SKM-1 treated with dmso at 0.1 percent for 144 hours (cell line): ENCODE data around the gene TSPAN11.
"Not testable (repeated sequence)": the region's sequence is repeated elsewhere in the genome, so short reads cannot be mapped to it uniquely, and the experiment has no call there.

Experiments used
- DNase-seq: peaks from one replicate; lab custom pipeline; 2025; ENCODE audit not compliant: unreplicated experiment; lab: John Stamatoyannopoulos, UW

TSPAN11 gene

DNA sequence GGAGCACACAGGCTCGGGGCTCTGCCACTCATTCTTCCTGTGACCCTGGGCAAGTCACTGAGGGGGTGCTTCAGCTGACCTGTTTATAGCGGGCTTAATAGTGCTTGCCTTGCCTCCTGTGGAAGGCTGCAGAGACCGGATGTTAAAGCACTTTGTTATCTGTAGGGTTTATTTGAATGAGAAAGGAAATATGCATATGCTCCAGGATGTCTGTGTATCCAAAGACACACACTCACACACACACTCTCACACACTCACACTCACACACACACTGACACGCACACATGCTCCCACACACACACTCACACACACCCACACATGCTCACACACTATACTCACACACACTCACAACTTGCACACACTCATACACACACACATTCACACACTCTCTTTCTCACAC is 91.0 kb downstream of the TSPAN11 start:
- DNase-seq, result no peak

- no peak for DNase-seq
Measured at GRCh38 chr12:31018106-31018789, 91.7 kb downstream of the TSPAN11 start.

DNA sequence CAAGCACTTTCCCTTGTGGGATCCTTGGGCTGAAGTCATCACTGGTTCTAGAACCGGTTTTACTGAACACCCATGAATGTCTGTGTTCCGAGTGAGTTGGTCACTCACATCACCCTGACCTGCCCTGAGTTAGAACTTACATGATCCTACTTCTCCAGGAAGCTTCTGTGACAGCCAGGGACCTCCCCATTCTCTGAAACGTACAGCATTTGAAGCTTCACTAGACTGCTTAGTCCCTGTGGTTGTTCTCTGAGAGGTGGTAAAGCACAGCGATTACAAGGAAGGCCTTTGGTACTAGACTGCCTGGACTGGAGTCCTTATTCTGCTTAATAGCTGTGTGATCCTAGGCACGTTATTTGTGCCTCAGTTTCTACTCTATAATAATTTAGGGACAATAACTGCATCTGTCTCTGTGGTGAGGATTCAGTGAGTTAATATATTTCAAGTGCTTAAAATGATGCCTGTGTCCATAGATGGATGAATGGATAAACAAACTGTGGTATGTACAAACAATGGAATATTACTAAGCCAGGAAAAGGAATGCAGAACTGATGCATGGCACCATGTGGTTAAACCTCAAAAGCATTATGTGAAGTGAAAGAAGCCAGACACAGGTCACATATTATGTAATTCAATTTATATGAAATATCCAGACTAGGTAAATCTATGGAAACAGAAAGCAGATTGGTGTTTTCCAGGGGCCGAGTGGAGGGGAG is 92.4 kb downstream of the TSPAN11 start:
- DNase-seq, result no peak

GRCh38 chr12:31019561-31019960 is 93.0 kb downstream of the TSPAN11 start:
- DNase-seq, result no peak

GRCh38 chr12:31019976-31020375 is 93.4 kb downstream of the TSPAN11 start:
- DNase-seq, result no peak

DNA sequence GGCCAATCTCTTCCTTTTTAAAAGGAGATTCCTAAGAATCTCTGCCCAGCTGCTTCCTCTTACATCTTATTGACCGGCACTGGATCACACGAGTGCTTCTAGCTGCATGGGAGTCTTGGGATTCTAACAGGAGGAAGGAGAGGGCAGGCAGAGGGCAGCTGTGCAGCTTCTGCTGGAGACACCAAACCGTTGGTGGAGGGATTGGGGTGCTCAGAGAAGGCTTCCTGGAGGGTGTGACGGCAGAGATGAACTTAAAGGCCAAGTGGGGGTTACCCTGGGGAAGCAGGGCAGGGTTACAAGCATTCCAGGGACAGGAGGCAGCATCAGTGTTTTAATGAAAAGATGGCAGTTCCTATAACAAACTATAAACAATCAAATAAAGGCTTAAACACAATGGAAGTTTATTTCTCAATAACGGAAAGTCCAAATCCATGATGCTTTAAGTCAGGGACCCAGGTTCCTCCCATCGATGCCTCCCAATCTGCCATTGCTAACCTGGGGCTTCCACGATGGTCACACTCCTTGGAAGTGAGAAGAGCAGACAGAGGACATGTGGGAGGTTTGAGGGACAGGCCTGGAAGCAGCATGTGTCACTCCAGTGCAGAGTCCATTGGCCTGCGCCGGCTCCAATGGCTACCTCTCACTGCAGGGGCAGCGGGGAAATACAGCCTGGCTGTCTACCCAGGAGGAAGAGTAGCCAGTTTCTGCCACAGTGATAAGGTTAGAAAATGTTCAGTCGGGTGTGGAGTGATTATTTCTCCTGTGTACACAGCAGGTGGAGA is 94.0 kb downstream of the TSPAN11 start:
- no peak for DNase-seq

- no peak for DNase-seq
Measured at GRCh38 chr12:31021181-31021580, 94.6 kb downstream of the TSPAN11 start.

DNA sequence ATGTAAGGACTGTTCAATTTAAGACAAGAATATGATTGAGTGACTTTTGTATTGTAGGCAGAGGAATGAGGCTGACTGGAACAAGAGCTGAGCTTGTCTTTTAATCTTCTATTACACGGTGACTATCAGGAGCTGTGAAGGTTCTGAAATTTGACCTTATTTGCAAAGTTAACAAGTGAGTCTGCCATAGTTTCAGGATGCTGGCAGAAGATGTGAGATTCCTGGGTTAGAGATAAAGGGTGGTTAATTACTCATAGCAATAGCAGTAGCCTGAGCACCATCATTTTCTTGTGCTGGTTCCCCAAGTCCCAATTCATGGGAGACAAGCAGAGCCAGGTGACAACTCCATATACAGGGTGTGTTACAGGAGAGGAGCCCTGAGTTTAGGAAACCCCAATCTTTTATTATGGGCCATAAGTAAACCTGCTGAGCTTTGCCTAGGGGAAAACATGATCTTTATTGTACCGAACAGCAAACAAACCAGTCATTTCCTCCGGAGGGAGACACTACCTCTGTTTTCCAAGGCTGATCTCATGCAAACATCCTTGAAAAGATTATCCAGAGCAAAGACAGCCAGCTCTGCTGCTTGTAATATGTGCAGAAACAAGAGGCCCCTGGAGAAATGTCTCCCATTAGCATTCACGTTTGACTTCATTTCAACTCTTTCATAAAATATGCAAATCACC is 95.4 kb downstream of the TSPAN11 start:
- DNase-seq, result no peak

- DNase-seq, result no peak
Measured at GRCh38 chr12:31023271-31023724, 96.8 kb downstream of the TSPAN11 start.

DNA sequence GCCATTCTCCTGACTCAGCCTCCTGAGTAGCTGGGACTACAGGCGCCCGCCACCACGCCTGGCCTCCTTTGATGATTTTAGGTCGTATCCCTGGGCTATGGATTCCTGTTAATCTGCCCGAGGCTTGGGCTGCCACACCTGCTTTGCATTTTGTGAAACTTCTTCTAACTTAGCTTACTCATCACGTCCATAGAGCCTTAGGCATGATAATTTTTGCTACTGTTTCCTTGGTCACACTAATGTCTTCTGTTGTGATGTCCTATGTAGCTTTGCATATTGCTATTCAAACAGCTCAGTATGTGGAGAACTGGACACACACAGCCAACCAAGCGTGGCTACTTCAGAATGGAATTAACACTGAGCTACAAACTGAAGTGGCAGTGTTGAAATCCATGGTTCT is 99.7 kb downstream of the TSPAN11 start:
- DNase-seq, result no peak

DNA sequence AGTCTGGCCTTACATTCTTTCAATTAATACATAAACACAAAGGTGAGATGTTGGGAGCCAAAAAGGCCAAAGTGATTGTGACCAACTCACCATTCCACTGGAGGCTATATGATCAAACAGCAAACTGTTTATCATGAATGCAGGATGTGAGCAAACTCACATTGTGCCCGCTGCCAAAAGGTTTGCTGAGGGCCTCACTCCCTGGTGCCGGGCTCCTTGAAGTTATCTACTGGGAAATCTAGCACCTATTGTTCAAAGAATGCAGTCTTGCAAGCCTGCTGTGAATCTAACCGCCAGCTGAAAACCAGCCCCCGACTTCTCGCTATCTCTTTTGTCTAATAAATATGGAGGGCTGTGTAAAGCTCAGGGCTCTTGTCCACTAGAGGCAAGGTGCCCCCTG is 100.5 kb downstream of the TSPAN11 start:
- not testable (repeated sequence) for DNase-seq

GRCh38 chr12:31029468-31029867 is 102.9 kb downstream of the TSPAN11 start:
- no peak for DNase-seq

- no peak for DNase-seq
Measured at GRCh38 chr12:31029916-31030562, 103.5 kb downstream of the TSPAN11 start.

GRCh38 chr12:31031951-31032335 is 105.4 kb downstream of the TSPAN11 start:
- peak; percentile 1 for DNase-seq

- no peak for DNase-seq
Measured at GRCh38 chr12:31033146-31033545, 106.6 kb downstream of the TSPAN11 start.

- no peak for DNase-seq
Measured at GRCh38 chr12:31033681-31034080, 107.1 kb downstream of the TSPAN11 start.

GRCh38 chr12:31034372-31034771 is 107.8 kb downstream of the TSPAN11 start:
- DNase-seq, result no peak

- DNase-seq, result no peak
Measured at GRCh38 chr12:31035226-31035625, 108.7 kb downstream of the TSPAN11 start.

GRCh38 chr12:31035967-31036665 is 109.6 kb downstream of the TSPAN11 start:
- DNase-seq, result no peak

GRCh38 chr12:31037028-31037427 is 110.5 kb downstream of the TSPAN11 start:
- DNase-seq, result no peak
